HG03039 (cell line): ENCODE data around the gene PLOD2.

Experiments used
- ATAC-seq: cut with Tn5 transposase; IDR thresholded peaks from one replicate; pipeline ENCODE4 v1.9.1; 2021; ENCODE audit warnings: mild to moderate bottlenecking, moderate library complexity; ENCODE audit not compliant: unreplicated experiment

Gene PLOD2

GRCh38 chr3:146166826-146167225, 5.8 kb upstream of the PLOD2 start:
- ATAC-seq, result no peak

GRCh38 chr3:146166415-146166821, 5.4 kb upstream of the PLOD2 start:
- ATAC-seq, result no peak

GRCh38 chr3:146165877-146166276, 4.9 kb upstream of the PLOD2 start:
- ATAC-seq, result no peak

- ATAC-seq, result no peak
Observed at GRCh38 chr3:146164971-146165769, 4.2 kb upstream of the PLOD2 start.

- no peak for ATAC-seq
Observed at GRCh38 chr3:146164506-146164905, 3.5 kb upstream of the PLOD2 start.

GRCh38 chr3:146164071-146164470, 3.1 kb upstream of the PLOD2 start:
- no peak for ATAC-seq

GRCh38 chr3:146163584-146163983, 2.6 kb upstream of the PLOD2 start:
- no peak for ATAC-seq

GRCh38 chr3:146162561-146162960, 1.6 kb upstream of the PLOD2 start:
- no peak for ATAC-seq

GRCh38 chr3:146161663-146162002, 649 bp upstream of the PLOD2 start:
- no peak for ATAC-seq

GRCh38 chr3:146160321-146160963, 542 bp downstream of the PLOD2 start:
- ATAC-seq, result peak; percentile 22

- no peak for ATAC-seq
Observed at GRCh38 chr3:146159616-146160320, 1.2 kb downstream of the PLOD2 start.

GRCh38 chr3:146159037-146159436, 1.9 kb downstream of the PLOD2 start:
- no peak for ATAC-seq

GRCh38 chr3:146157325-146158060, 3.5 kb downstream of the PLOD2 start:
- no peak for ATAC-seq

- ATAC-seq, result no peak
Observed at GRCh38 chr3:146156666-146157314, 4.2 kb downstream of the PLOD2 start.

GRCh38 chr3:146156095-146156494, 4.9 kb downstream of the PLOD2 start:
- no peak for ATAC-seq

GRCh38 chr3:146154995-146155394, 6.0 kb downstream of the PLOD2 start:
- no peak for ATAC-seq

- ATAC-seq, result no peak
Observed at GRCh38 chr3:146154316-146154715, 6.7 kb downstream of the PLOD2 start.

- no peak for ATAC-seq
Observed at GRCh38 chr3:146153429-146153828, 7.6 kb downstream of the PLOD2 start.

GRCh38 chr3:146152834-146153233, 8.2 kb downstream of the PLOD2 start:
- ATAC-seq, result no peak

GRCh38 chr3:146148468-146148931, 12.5 kb downstream of the PLOD2 start:
- ATAC-seq, result no peak

GRCh38 chr3:146145642-146146041, 15.3 kb downstream of the PLOD2 start:
- ATAC-seq, result no peak
